ENCODE measurements around the gene SPOCK3.
"Not testable (repeated sequence)": the region's sequence is repeated elsewhere in the genome, so short reads cannot be mapped to it uniquely, and the experiment has no call there.

Gene SPOCK3

DNA sequence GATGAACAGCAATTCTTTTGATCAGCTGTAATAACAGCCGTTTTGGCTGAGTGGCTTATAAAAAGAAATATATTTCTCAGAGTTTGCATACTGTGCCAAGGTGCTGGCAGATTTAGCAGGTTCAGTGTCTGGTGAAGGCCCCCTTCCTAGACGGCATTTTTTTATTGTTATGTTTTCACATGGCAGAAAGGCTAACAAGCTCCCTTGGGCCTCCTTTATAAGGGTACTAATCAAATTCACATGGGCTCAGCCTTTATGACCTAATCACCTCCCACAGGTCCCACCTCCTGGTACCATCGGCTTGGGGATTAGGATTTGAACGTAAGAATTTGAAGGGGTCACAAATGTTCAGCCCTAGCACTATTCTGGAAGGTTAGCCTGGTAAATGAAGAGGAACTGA is 431.9 kb downstream of the SPOCK3 start:
- no peaks in the 10 kb centered on the region for H3K4me1 ChIP-seq (ENCODE audit: control insufficient read depth, insufficient read depth, low read length)
- no peak overlapping the region for H3K4me3 ChIP-seq (ENCODE audit: low read depth, low read length)
- H3K9ac ChIP-seq (ENCODE audit: low read depth, low read length), result no peak overlapping the region
- H3K36me3 ChIP-seq (ENCODE audit: control insufficient read depth, insufficient read depth, low read length), result no peaks in the 10 kb centered on the region
- H3K27me3 ChIP-seq (ENCODE audit: control insufficient read depth, insufficient read depth, low read length), result no peaks in the 10 kb centered on the region
- H3K9me3 ChIP-seq (ENCODE audit: control insufficient read depth, insufficient read depth, low read length), result no peaks in the 10 kb centered on the region

DNA sequence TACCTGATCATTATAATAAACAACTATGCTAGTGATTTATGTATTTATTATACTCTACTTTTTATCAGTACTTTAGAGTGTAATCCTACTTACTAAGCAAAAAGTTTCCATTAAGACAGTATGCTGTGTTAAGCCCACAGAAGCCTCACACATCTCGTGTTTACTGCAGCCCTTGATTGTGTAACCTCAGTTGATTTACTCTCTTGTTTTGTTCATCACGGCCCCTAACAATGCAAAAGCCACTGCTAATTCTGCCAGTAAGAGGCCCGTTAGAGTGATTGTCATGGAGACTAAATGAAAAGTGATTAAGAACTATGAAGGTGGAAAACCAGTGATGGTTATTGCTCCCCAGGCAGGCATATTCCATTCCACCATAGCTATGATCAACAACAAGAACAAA is 436.2 kb downstream of the SPOCK3 start:
- Histone ChIP-seq H3K36me3 (ENCODE audit: control insufficient read depth, insufficient read depth, low read length) (no peaks in the 10 kb centered on the region), H3K4me1 (ENCODE audit: control insufficient read depth, insufficient read depth, low read length) (no peaks in the 10 kb centered on the region), H3K9ac (ENCODE audit: low read depth, low read length) (no peak overlapping the region), H3K27me3 (ENCODE audit: control insufficient read depth, insufficient read depth, low read length) (no peaks in the 10 kb centered on the region), H3K4me3 (ENCODE audit: low read depth, low read length) (no peak overlapping the region), H3K9me3 (ENCODE audit: control insufficient read depth, insufficient read depth, low read length) (no peaks in the 10 kb centered on the region)

DNA sequence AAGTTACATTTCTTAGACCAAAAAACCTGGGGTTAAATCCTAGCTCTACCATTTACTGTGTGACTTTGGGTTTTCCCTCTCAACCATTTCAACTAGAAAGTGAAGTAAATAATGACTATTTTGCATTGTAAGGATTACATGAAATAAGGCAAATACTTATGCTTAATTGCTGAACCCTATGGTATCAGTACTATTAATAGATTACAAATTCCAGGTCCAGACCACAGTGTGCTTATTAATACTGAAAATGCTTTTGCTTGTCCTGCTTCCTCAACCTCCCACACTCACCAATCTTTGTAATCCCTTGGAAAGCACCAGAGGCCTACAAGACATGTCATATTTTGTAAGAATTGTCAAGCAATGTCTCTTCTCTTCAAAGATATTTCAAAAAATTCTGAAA is 456.5 kb downstream of the SPOCK3 start:
- Histone ChIP-seq H3K36me3 (ENCODE audit: control insufficient read depth, insufficient read depth, low read length) (no peaks in the 10 kb centered on the region), H3K27me3 (ENCODE audit: control insufficient read depth, insufficient read depth, low read length) (no peaks in the 10 kb centered on the region), H3K9ac (ENCODE audit: low read depth, low read length) (no peak overlapping the region), H3K4me3 (ENCODE audit: low read depth, low read length) (no peak overlapping the region), H3K4me1 (ENCODE audit: control insufficient read depth, insufficient read depth, low read length) (no peaks in the 10 kb centered on the region), H3K9me3 (ENCODE audit: control insufficient read depth, insufficient read depth, low read length) (no peaks in the 10 kb centered on the region)

DNA sequence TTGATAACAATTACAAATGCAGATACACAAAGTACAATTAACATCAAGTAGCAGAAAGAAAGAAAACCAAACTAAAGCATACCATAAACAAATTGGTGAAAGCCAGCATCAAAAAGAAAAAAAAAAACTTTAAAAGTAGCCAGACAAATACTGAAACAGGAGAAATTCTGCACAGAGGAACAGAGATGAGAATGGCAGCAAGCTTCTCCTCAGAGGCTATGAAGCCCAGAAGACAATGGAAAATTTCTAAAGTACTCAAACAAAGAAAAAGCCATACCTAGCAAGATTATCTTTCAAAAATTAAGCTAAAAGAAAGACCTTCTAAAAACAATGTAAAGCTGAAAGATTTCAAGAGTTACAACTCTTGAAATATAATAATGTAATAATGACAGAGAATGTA is 471.3 kb downstream of the SPOCK3 start:
- Histone ChIP-seq H3K36me3 (ENCODE audit: control insufficient read depth, insufficient read depth, low read length) (no peaks in the 10 kb centered on the region), H3K9ac (ENCODE audit: low read depth, low read length) (no peak overlapping the region), H3K4me3 (ENCODE audit: low read depth, low read length) (no peak overlapping the region), H3K9me3 (ENCODE audit: control insufficient read depth, insufficient read depth, low read length) (peaks cover 5% of the 10 kb centered on the region), H3K27me3 (ENCODE audit: control insufficient read depth, insufficient read depth, low read length) (no peaks in the 10 kb centered on the region), H3K4me1 (ENCODE audit: control insufficient read depth, insufficient read depth, low read length) (no peaks in the 10 kb centered on the region)

DNA sequence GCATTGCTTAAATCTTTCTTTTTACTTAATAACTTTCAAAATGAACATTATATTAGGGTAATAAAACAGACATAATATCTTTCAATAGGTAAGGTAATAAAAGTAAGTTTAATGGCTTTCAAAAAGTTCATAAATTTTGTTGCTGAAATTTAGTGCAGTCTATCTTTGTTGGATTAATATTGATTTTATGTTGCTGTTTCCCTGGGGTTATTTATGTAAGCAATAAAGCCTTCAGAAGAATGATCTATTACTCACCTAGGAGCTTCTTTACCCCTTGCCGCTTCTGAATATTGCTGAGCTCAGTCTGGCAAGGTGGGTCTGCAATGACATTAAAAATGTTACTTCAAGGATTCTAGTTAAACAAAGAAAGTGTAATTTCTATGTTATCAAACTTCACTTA is 492.6 kb downstream of the SPOCK3 start:
- Histone ChIP-seq H3K4me3 (ENCODE audit: low read depth, low read length) (no peak overlapping the region), H3K4me1 (ENCODE audit: control insufficient read depth, insufficient read depth, low read length) (no peaks in the 10 kb centered on the region), H3K9ac (ENCODE audit: low read depth, low read length) (no peak overlapping the region), H3K9me3 (ENCODE audit: control insufficient read depth, insufficient read depth, low read length) (peaks cover 28% of the 10 kb centered on the region), H3K27me3 (ENCODE audit: control insufficient read depth, insufficient read depth, low read length) (no peaks in the 10 kb centered on the region), H3K36me3 (ENCODE audit: control insufficient read depth, insufficient read depth, low read length) (peaks cover 17% of the 10 kb centered on the region)

DNA sequence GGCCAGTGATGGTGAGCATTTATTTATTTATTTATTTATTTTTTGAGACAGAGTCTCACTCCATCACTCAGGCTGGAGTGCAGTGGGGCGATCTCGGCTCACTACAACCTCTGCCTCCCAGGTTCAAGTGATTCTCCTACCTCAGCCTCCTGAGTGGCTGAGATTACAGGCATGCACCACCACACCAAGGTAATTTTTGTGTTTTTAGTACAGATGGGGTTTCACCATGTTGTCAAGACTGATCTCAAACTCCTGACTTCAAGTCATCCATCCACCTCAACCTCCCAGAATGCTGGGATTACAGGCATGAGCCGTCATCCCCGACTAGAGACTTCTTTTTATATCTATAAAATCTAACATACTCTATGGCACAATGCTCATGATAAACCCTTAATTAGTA is 495.1 kb downstream of the SPOCK3 start:
- H3K4me3 ChIP-seq (ENCODE audit: low read depth, low read length); H3K4me1 ChIP-seq (ENCODE audit: control insufficient read depth, insufficient read depth, low read length); H3K27me3 ChIP-seq (ENCODE audit: control insufficient read depth, insufficient read depth, low read length); H3K9ac ChIP-seq (ENCODE audit: low read depth, low read length): not testable (repeated sequence)
- H3K9me3 ChIP-seq (ENCODE audit: control insufficient read depth, insufficient read depth, low read length), result peaks cover 20% of the 10 kb centered on the region
- H3K36me3 ChIP-seq (ENCODE audit: control insufficient read depth, insufficient read depth, low read length), result peaks cover 14% of the 10 kb centered on the region

DNA sequence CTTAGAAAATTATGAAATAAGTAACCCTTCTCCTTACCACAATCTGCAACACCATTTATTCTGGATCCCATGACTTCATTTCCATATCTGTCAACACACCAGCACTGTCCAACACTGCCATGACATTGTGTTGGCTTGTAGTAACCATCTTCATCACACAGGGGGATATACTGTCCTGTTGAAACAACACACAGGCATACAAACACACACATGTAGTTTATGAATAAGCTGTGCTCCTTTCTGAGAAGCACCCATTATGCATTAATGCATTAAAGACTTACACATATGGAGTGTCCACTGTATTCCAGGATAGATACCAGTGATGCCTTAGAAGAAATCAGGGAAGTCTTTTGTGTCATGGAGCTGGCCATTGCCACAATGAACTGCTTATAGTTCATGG is 496.9 kb downstream of the SPOCK3 start:
- Histone ChIP-seq H3K9ac (ENCODE audit: low read depth, low read length) (no peak overlapping the region), H3K27me3 (ENCODE audit: control insufficient read depth, insufficient read depth, low read length) (no peaks in the 10 kb centered on the region), H3K9me3 (ENCODE audit: control insufficient read depth, insufficient read depth, low read length) (peaks cover 4% of the 10 kb centered on the region)

DNA sequence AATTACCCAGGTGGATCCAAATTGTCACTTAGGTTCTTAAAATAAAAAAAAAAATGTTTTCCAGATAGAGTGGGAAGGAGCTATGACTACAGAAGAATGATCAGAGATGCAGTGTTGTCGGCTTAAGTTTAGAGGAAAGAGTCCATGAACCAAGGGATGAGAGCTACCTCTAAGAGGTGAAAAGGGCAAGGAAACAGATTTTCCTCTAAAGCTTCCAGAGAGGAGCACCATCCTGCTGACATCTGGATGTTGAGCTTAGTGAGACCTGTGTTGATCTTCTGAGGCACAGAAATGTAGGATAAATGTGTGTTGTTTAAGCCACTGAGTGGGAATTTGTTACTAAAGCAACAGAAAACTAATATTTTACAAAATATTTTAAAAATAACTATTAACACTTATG is 498.7 kb downstream of the SPOCK3 start:
- Histone ChIP-seq H3K4me3 (ENCODE audit: low read depth, low read length) (no peak overlapping the region), H3K9me3 (ENCODE audit: control insufficient read depth, insufficient read depth, low read length) (no peaks in the 10 kb centered on the region), H3K4me1 (ENCODE audit: control insufficient read depth, insufficient read depth, low read length) (no peaks in the 10 kb centered on the region), H3K27me3 (ENCODE audit: control insufficient read depth, insufficient read depth, low read length) (no peaks in the 10 kb centered on the region), H3K36me3 (ENCODE audit: control insufficient read depth, insufficient read depth, low read length) (peaks cover 1% of the 10 kb centered on the region), H3K9ac (ENCODE audit: low read depth, low read length) (no peak overlapping the region)

More for the DNA sequence above, 496.9 kb downstream of the SPOCK3 start:
- Histone ChIP-seq H3K4me1 (ENCODE audit: control insufficient read depth, insufficient read depth, low read length) (no peaks in the 10 kb centered on the region), H3K36me3 (ENCODE audit: control insufficient read depth, insufficient read depth, low read length) (peaks cover 3% of the 10 kb centered on the region), H3K4me3 (ENCODE audit: low read depth, low read length) (no peak overlapping the region)

DNA sequence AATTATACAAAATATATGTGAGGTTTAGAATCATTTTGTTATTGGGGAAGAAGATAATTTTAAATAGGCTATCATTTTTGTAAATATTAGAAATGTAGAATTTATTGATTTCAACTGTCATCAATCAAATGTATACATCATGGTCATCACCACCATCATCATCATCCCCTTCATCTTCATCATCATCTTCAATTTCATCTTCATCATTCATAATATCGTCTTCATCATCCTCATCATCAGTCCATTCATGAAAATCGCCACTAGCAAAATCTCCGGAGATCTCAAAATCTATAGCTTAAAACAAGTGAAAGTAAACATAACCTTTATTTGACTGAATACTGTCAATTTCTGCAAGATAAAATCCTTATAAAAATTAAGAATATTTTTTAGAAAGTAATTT is 499.5 kb downstream of the SPOCK3 start:
- Histone ChIP-seq H3K4me3 (ENCODE audit: low read depth, low read length) (no peak overlapping the region), H3K9ac (ENCODE audit: low read depth, low read length) (no peak overlapping the region), H3K27me3 (ENCODE audit: control insufficient read depth, insufficient read depth, low read length) (no peaks in the 10 kb centered on the region), H3K36me3 (ENCODE audit: control insufficient read depth, insufficient read depth, low read length) (no peaks in the 10 kb centered on the region), H3K4me1 (ENCODE audit: control insufficient read depth, insufficient read depth, low read length) (no peaks in the 10 kb centered on the region), H3K9me3 (ENCODE audit: control insufficient read depth, insufficient read depth, low read length) (no peaks in the 10 kb centered on the region)

DNA sequence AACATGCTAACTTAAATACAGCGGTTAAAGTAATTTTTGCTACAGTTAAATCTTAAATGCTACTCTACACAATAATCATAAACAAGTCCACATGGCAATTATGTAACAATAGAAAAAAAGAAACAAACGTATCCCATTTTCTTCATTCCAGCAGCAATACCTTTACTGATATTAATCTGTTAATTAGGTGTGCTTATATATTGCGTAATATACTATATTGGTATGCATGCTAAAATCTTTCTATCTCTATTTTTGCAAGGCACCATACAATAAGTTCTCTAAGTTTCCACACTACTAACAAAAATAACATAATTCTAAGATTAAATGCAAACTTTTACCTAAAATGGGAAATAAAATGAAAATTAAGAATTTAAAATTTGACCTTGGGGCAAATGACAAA is 500.6 kb downstream of the SPOCK3 start:
- no peak overlapping the region for H3K9ac ChIP-seq (ENCODE audit: low read depth, low read length)

DNA sequence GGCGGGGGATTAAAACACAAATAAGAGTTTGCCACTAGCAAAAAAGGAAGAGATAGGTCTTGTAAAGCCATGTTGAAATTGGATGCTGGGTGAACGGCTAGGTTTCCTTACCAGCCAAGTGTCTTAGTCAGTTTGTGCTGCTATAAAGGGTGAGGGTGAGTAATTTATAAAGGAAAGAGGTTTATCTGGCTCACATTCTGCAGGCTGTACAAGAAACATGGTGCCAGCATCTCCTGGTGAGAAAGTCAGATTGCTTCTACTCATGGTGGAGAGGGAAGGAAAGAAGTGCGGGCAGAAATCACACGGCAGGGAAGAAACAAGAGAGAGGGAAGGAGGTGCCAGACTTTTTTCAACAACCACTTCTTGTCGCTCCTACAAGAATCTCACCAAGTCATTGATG is 507.5 kb downstream of the SPOCK3 start:
- Histone ChIP-seq H3K9me3 (ENCODE audit: control insufficient read depth, insufficient read depth, low read length) (no peaks in the 10 kb centered on the region), H3K27me3 (ENCODE audit: control insufficient read depth, insufficient read depth, low read length) (no peaks in the 10 kb centered on the region), H3K9ac (ENCODE audit: low read depth, low read length) (no peak overlapping the region), H3K4me1 (ENCODE audit: control insufficient read depth, insufficient read depth, low read length) (peaks cover 12% of the 10 kb centered on the region), H3K4me3 (ENCODE audit: low read depth, low read length) (no peak overlapping the region), H3K36me3 (ENCODE audit: control insufficient read depth, insufficient read depth, low read length) (peaks cover 7% of the 10 kb centered on the region)

More for the DNA sequence above, 500.6 kb downstream of the SPOCK3 start:
- Histone ChIP-seq H3K4me1 (ENCODE audit: control insufficient read depth, insufficient read depth, low read length) (no peaks in the 10 kb centered on the region), H3K9me3 (ENCODE audit: control insufficient read depth, insufficient read depth, low read length) (no peaks in the 10 kb centered on the region), H3K27me3 (ENCODE audit: control insufficient read depth, insufficient read depth, low read length) (no peaks in the 10 kb centered on the region), H3K36me3 (ENCODE audit: control insufficient read depth, insufficient read depth, low read length) (no peaks in the 10 kb centered on the region), H3K4me3 (ENCODE audit: low read depth, low read length) (no peak overlapping the region)

DNA sequence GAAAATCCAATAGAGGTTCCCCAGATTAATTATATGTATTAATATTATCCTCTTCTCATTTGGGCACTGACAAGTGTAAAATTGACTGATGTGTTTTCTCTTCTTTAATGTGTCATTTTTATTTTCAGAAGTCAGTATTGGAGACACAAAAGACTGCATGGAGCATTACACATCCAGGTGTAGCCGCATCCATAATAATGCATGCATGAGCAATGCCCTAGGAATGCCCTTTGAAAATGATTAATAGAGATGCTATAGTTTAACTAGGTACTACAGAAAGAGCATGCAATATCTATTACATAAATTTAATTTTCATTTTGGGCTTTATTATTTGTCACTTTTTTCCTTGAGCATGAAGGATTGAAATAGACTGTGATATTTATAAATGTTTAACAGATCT is 509.9 kb downstream of the SPOCK3 start:
- Histone ChIP-seq H3K27me3 (ENCODE audit: control insufficient read depth, insufficient read depth, low read length) (no peaks in the 10 kb centered on the region), H3K36me3 (ENCODE audit: control insufficient read depth, insufficient read depth, low read length) (peaks cover 7% of the 10 kb centered on the region), H3K4me3 (ENCODE audit: low read depth, low read length) (no peak overlapping the region), H3K9me3 (ENCODE audit: control insufficient read depth, insufficient read depth, low read length) (no peaks in the 10 kb centered on the region), H3K4me1 (ENCODE audit: control insufficient read depth, insufficient read depth, low read length) (peaks cover 12% of the 10 kb centered on the region), H3K9ac (ENCODE audit: low read depth, low read length) (no peak overlapping the region)
